Measurements from ENCODE around the gene BCR.

Gene BCR

GRCh38 chr22:23177197-23177596 lies 3.1 kb upstream of the BCR start:
- DNase-seq (ENCODE audit: low read depth), result no peak

- peak; percentile 37 for DNase-seq (ENCODE audit: low read depth)
Measured at GRCh38 chr22:23178512-23179254, 1.6 kb upstream of the BCR start.

GRCh38 chr22:23179381-23180299 lies 669 bp upstream of the BCR start:
- no peak for DNase-seq (ENCODE audit: low read depth)

GRCh38 chr22:23180893-23181720 lies 798 bp downstream of the BCR start:
- no peak for DNase-seq (ENCODE audit: low read depth)

- no peak for DNase-seq (ENCODE audit: low read depth)
Measured at GRCh38 chr22:23181721-23182308, 1.5 kb downstream of the BCR start.

DNA sequence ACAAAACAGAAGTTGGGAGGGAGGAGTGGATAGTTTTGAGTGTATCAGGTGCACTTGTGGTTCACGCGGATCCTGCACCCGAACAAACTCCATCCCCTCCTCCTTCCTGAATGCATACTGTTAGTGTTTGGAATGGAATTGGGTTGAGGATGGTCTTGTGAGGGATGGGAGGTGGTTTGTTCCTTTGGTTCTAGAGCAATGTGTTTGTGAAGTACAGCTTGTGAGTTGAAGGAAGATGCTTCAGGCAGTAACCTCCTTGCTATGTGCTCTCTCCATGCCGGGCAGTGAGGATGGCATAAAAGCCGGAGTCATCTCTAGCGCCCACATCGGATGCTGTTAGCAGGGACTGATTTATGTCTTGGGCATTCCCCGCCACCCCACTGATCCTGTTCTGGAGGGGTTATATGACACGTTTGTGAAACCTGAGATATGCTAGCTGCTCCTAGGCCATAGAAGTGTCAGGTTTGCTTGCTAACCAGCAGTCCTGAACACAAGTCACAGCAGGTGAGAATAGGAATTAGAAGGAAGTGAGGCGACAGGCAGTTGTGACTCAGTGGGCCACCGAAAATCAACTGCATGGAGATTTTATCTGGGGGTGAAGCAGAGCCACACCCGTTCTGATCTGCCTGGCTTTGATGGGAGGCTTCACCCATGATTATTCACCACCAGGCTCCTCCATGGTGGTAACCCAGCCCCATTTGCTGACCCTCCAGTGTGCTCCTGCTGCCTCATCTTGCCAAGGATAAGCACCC lies 2.2 kb downstream of the BCR start:
- peak; percentile 31 for DNase-seq (ENCODE audit: low read depth)

DNA sequence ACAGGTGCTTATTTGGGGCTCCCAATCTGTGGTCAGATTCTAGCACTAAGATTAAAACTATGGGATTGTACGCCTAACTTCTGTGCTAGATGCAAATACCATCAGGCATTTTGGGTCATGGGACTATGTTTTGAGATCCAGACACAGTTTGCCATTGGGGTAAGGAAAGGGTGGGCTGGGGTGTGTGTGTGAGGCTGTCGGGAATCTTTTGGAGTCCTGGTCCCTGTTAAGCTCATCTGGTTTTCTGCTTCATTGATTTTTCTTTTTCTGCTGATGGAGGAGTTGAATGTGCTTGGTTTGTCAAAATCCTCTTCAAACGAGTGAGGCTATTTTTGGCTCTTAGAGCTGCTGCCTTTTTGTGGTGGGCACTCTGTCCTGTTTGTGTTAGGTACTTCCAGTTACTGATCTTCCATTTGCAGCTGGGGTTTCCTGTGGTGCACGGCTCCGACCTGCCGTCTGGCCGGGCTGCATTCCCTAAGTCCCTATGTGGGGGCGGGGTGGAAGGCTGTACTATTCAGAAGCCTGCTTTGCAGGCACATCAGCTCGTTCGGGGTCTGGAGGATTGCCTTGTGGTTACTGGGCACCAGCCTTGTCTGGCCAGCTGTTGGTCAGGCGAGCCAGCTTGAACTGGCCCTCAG lies 2.9 kb downstream of the BCR start:
- no peak for DNase-seq (ENCODE audit: low read depth)

- DNase-seq (ENCODE audit: low read depth), result no peak
Measured at GRCh38 chr22:23184100-23184763, 3.9 kb downstream of the BCR start.

DNA sequence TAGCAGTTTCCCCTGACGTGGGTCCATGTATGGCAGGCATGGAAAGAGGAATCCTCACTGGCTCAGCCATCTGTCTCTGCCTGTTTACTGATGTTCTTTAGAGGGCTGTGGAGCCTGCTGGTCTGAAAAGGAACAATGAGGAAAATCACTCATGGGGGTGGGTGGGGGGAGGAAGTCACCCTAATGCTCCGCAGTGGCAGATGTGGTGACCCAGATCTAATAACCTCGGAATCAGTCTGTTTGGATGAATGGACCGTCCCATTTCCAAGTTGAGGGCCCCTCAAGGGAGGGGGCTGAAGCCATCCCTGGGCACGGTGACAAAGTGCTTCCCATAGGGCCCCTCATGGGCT lies 4.4 kb downstream of the BCR start:
- no peak for DNase-seq (ENCODE audit: low read depth)

- no peak for DNase-seq (ENCODE audit: low read depth)
Measured at GRCh38 chr22:23187211-23187610, 6.9 kb downstream of the BCR start.

- no peak for DNase-seq (ENCODE audit: low read depth)
Measured at GRCh38 chr22:23187871-23188700, 7.8 kb downstream of the BCR start.

GRCh38 chr22:23190526-23190925 lies 10.2 kb downstream of the BCR start:
- DNase-seq (ENCODE audit: low read depth), result no peak

DNA sequence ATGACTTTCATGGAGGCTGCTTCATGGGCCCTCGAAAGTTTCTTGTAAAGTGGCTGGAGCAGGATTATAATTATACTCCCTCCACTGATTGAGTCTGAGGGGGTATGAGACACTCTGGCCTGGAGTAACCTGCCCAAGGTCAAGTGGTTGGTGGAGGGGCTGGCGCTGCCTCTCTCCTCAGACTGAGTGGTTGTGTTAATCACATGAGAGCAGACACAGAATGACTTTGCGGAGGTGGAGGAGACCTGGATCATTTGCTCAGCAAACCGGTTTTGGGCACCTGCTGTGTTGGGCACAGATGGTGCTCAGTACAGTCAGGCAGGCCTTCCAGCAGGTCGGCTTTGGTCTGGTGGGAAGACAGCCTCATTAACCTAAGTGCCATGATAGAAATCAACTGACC lies 11.8 kb downstream of the BCR start:
- DNase-seq (ENCODE audit: low read depth), result no peak

DNA sequence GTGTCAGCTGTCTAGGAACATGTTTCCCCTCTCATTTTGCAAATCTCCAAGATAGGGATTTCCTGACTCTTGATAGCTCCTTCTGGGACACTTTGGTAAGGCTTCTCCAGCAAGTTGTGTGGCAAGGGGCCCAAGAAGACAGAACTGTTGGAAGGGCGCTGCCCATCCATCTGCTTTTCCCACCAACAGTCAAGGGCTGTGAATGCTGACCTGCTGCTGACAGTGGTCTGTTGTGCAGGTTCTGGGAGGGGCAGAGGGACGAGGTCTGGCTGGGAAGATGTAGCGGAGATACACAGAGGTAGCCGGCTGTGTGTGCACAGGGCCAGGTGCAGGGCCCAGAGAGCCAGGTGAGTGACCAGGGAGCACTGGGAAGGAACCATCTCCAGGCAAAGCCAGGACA lies 12.2 kb downstream of the BCR start:
- no peak for DNase-seq (ENCODE audit: low read depth)

DNA sequence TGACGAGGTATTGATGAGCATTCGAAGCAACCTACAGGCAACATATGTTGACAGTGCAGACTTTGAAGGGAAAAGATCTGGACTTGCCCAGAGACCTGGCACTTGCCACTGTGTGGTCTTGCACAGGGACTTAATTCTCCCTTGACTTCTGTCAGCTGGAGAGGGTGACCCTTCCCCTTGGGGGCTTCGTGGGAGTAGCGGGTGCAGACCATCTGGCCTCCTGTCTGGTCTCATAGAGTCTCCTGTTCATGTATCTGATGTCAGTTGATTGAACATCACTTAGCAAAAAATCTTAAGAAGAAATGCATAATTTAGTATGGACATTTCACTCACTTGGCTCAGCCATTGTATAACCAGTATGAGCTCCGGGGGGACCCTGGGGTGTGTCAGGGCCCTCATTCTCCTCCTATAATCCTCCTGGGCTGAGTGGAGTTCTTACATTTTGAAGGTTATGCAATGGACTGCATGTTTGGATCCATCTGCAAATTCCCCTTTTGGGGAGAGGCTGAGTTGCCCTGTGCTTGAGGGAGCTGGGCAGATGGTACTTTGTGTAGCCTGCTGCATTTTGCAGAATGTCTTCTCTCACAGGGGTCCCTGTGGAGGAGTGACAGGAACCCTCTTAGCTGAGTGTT lies 13.0 kb downstream of the BCR start:
- DNase-seq (ENCODE audit: low read depth), result no peak

DNA sequence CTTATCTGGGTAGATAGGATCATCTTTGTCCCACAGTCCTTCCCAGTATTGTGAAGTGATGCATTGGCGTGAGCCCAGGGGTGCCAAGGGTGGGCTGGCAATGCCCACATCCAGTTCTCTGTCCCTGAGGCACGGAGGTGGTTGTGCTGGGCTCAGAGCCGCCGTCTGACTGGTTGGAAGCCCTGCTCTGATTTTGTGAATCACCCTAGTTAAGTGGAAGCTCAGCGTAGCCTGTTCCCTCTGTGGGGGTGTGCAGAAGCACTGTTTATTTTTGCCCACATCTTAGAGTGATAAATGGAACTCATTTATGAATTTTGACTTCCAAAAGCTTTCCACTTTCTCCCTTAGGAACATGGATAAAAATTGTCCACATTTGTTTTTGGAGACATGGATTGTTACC lies 13.6 kb downstream of the BCR start:
- DNase-seq (ENCODE audit: low read depth), result no peak

DNA sequence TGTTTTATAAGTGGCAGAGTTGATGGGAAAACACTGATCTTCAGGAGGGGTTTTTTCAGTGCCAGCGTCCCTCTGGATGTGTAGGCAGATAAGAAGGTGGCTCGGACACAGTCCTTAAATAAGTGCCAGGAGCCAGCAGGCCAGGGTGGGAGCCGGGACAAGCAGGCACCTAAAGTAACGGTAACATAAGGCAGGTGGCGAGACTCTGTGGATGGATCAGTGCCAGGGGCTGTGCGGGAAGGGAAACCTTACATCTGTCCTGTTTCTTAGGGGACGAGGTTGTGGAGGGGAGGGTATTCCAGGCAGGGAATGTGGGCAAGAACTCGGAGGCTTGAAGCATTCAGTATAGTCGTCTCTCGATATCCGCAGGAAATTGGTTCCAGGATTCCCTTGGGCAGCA lies 15.9 kb downstream of the BCR start:
- no peak for DNase-seq (ENCODE audit: low read depth)

DNA sequence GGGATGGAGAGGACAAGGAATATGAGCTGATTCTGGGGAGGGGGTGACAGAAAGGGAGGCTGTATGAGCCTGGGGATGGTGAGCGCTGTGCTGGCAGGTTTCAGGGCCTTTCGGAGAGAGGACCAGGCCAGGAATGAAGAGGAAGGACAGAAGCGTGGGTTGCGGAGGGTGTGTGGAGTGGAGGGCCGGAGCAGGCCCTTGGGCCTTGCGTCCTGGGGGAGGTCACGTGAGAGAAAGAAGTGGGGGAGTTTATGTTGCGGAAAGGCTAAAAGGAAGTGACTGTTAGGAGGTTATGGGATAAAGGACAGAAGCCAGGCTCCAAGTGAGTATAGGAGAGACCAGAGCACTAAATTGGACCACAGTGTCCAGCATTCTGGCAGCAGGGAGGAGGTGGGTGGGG lies 17.5 kb downstream of the BCR start:
- DNase-seq (ENCODE audit: low read depth), result no peak

DNA sequence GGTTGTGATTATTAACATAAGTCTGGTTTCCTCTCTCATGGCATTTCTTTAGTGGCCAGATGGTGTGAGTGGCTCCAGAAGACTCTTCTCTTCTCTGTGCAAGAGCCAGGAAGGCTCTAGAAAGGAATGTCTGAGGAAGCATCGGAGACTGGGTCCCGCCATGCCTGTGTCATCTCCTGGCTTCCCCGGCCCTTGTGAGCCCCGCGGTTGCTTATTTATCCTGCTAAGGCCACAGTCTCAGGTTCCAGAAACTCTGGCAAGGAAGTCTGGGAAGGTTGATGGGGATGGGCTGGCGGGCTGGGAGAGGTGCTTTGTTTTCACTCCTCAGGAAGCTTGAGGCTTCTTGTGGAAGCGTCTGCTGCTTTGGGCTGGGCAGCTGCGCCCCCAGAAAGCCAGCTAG lies 18.9 kb downstream of the BCR start:
- DNase-seq (ENCODE audit: low read depth), result no peak
